Nephron (organoid): ENCODE measurements around the gene NPLOC4.

Experiments
- H3K27ac Mint-ChIP-seq, 3 experiments: 2 replicates each; pipeline ENCODE4 v1.8.0; 2020; ENCODE audit warnings: mixed read lengths in 3 of 3, mild to moderate bottlenecking in 2 of 3, moderate library complexity in 1 of 3
- H3K27me3 Mint-ChIP-seq: 2 replicates; pipeline ENCODE4 v1.8.0; 2021; ENCODE audit warnings: low read depth, mild to moderate bottlenecking, moderate library complexity, mixed read lengths
- H3K36me3 Mint-ChIP-seq: 2 replicates; pipeline ENCODE4 v1.8.0; 2020; ENCODE audit warnings: low read depth, mixed read lengths
- H3K4me1 Mint-ChIP-seq: 2 replicates; pipeline ENCODE4 v1.8.0; 2020; ENCODE audit warnings: mixed read lengths
- H3K4me3 Mint-ChIP-seq, 3 experiments: 2 replicates each; pipeline ENCODE4 v1.8.0; 2020; ENCODE audit warnings: mild to moderate bottlenecking in 3 of 3, mixed read lengths in 3 of 3, moderate library complexity in 2 of 3
- H3K9me3 Mint-ChIP-seq: 2 replicates; pipeline ENCODE4 v1.8.0; 2020; ENCODE audit warnings: mixed read lengths
- CTCF ChIP-seq, 3 experiments: fragments of 200-600 bp; sonication (generic); IDR thresholded peaks; one replicate each; pipeline ENCODE4 v1.5.0; 2021; ENCODE audit warnings: antibody characterized with exemption in 3 of 3; ENCODE audit not compliant: unreplicated experiment in 3 of 3

The NPLOC4 gene

GRCh38 chr17:81580481-81580880, 56.4 kb downstream of the NPLOC4 start:
- no peaks in the 10 kb centered on the region for H3K9me3 Mint-ChIP-seq
- H3K27ac Mint-ChIP-seq = no peak overlapping the region
- H3K27me3 Mint-ChIP-seq = no peaks in the 10 kb centered on the region
- peaks cover 70% of the 10 kb centered on the region for H3K36me3 Mint-ChIP-seq
- TF ChIP-seq CTCF (IDR thresholded peaks at IDR 0.05; ENCODE audit: unreplicated experiment in 3 of 3) = no peak
- H3K4me1 Mint-ChIP-seq = peaks cover 25% of the 10 kb centered on the region
- H3K4me3 Mint-ChIP-seq = no peak overlapping the region

GRCh38 chr17:81579821-81580321, 57.0 kb downstream of the NPLOC4 start:
- Mint-ChIP-seq H3K4me1 (peaks cover 25% of the 10 kb centered on the region), H3K27me3 (no peaks in the 10 kb centered on the region), H3K9me3 (no peaks in the 10 kb centered on the region), H3K36me3 (peaks cover 65% of the 10 kb centered on the region), H3K4me3 (no peak overlapping the region), H3K27ac (no peak overlapping the region)
- TF ChIP-seq CTCF (IDR thresholded peaks at IDR 0.05; ENCODE audit: unreplicated experiment in 3 of 3) = no peak

GRCh38 chr17:81579298-81579697, 57.6 kb downstream of the NPLOC4 start:
- no peak overlapping the region for H3K27ac Mint-ChIP-seq
- no peak for TF ChIP-seq CTCF (IDR thresholded peaks at IDR 0.05; ENCODE audit: unreplicated experiment in 3 of 3)
- no peaks in the 10 kb centered on the region for H3K9me3 Mint-ChIP-seq
- H3K4me1 Mint-ChIP-seq = peaks cover 28% of the 10 kb centered on the region
- no peaks in the 10 kb centered on the region for H3K27me3 Mint-ChIP-seq
- no peak overlapping the region for H3K4me3 Mint-ChIP-seq
- H3K36me3 Mint-ChIP-seq = peaks cover 66% of the 10 kb centered on the region

GRCh38 chr17:81578561-81579225, 58.2 kb downstream of the NPLOC4 start:
- H3K27ac Mint-ChIP-seq = peak overlapping the region in 1 of 3 experiments; percentile 1
- no peak overlapping the region for H3K4me3 Mint-ChIP-seq
- H3K4me1 Mint-ChIP-seq = peaks cover 34% of the 10 kb centered on the region
- H3K27me3 Mint-ChIP-seq = no peaks in the 10 kb centered on the region
- peaks cover 66% of the 10 kb centered on the region for H3K36me3 Mint-ChIP-seq
- no peak for TF ChIP-seq CTCF (IDR thresholded peaks at IDR 0.05; ENCODE audit: unreplicated experiment in 3 of 3)
- no peaks in the 10 kb centered on the region for H3K9me3 Mint-ChIP-seq

- H3K27ac Mint-ChIP-seq = peak overlapping the region in 1 of 3 experiments; percentile 1
- H3K4me3 Mint-ChIP-seq = no peak overlapping the region
- no peaks in the 10 kb centered on the region for H3K27me3 Mint-ChIP-seq
- no peak for TF ChIP-seq CTCF (IDR thresholded peaks at IDR 0.05; ENCODE audit: unreplicated experiment in 3 of 3)
- H3K4me1 Mint-ChIP-seq = peaks cover 37% of the 10 kb centered on the region
- peaks cover 61% of the 10 kb centered on the region for H3K36me3 Mint-ChIP-seq
- no peaks in the 10 kb centered on the region for H3K9me3 Mint-ChIP-seq
Observed at GRCh38 chr17:81578038-81578441, 58.9 kb downstream of the NPLOC4 start.
